ENCODE results near the gene CDHR1. TPM values are rescaled to one million over a fixed set of nuclear protein-coding genes. Genes with fewer than 3 reads are reported as not detected.

The CDHR1 gene
- total RNA-seq, 1 donor from 2014 or later: 2.5 TPM

GRCh38 chr10:84201244-84201606, 6.9 kb downstream of the CDHR1 start:
- H3K4me3 ChIP-seq (ENCODE audit: low read depth, low read length): no peak overlapping the region
- peak; percentile 35 for TF ChIP-seq CTCF (conservative IDR thresholded peaks at IDR 0.05; ENCODE audit: low read depth, low read length)
- DNase-seq (ENCODE audit: low read depth): no peak

GRCh38 chr10:84201682-84202081, 7.3 kb downstream of the CDHR1 start:
- no peak for TF ChIP-seq CTCF (conservative IDR thresholded peaks at IDR 0.05; ENCODE audit: low read depth, low read length)

DNA sequence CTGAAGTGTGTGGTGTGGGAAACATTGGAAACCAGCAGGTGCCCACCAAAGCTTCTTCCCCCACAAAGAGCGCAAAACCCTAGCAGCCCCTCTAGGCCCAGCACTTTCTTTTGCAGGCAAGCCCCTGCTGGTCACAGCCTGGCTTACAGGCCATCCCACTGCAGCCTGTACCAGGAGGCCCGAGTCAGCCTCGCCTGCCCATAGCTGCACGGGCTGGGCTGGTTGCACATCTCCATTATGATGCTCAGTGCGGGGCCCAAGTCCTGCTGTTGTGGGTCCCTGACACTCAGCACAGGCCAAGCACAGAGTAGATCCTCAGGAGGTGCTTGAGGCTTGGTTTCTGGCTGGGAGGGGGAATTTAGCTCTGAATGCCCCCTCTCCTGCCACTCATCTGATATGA, 8.0 kb downstream of the CDHR1 start:
- no peak overlapping the region for H3K4me3 ChIP-seq (ENCODE audit: low read depth, low read length)
- no peak for TF ChIP-seq CTCF (conservative IDR thresholded peaks at IDR 0.05; ENCODE audit: low read depth, low read length)
- DNase-seq (ENCODE audit: low read depth): no peak

More at GRCh38 chr10:84201682-84202081, 7.3 kb downstream of the CDHR1 start:
- no peak overlapping the region for H3K4me3 ChIP-seq (ENCODE audit: low read depth, low read length)
- no peak for DNase-seq (ENCODE audit: low read depth)

GRCh38 chr10:84204122-84204521, 9.8 kb downstream of the CDHR1 start:
- DNase-seq (ENCODE audit: low read depth): no peak
- TF ChIP-seq CTCF (conservative IDR thresholded peaks at IDR 0.05; ENCODE audit: low read depth, low read length): peak; percentile 88
- no peak overlapping the region for H3K4me3 ChIP-seq (ENCODE audit: low read depth, low read length)

- TF ChIP-seq CTCF (conservative IDR thresholded peaks at IDR 0.05; ENCODE audit: low read depth, low read length): no peak
- DNase-seq (ENCODE audit: low read depth): no peak
- H3K4me3 ChIP-seq (ENCODE audit: low read depth, low read length): no peak overlapping the region
Measured at GRCh38 chr10:84204610-84205009, 10.3 kb downstream of the CDHR1 start.

GRCh38 chr10:84205049-84205852, 10.9 kb downstream of the CDHR1 start:
- peak; percentile 99 for TF ChIP-seq CTCF (conservative IDR thresholded peaks at IDR 0.05; ENCODE audit: low read depth, low read length)
- DNase-seq (ENCODE audit: low read depth): peak; percentile 10
- H3K4me3 ChIP-seq (ENCODE audit: low read depth, low read length): no peak overlapping the region
